NOMO-1 (cell line): ENCODE results near the gene RNH1.

Experiments used
- DNase-seq, 2 experiments: peaks; one replicate each; lab custom pipeline; 2025; ENCODE audit not compliant: unreplicated experiment in 2 of 2; lab: John Stamatoyannopoulos, UW

RNH1 gene

GRCh38 chr11:501001-501682 lies 5.9 kb downstream of the RNH1 start:
- DNase-seq: no peak

- DNase-seq: no peak
Observed at GRCh38 chr11:499201-500076, 7.6 kb downstream of the RNH1 start.

GRCh38 chr11:498297-499181 lies 8.5 kb downstream of the RNH1 start:
- DNase-seq: no peak

GRCh38 chr11:497565-498296 lies 9.3 kb downstream of the RNH1 start:
- DNase-seq: no peak

GRCh38 chr11:496834-497564 lies 10.0 kb downstream of the RNH1 start:
- DNase-seq: no peak

- DNase-seq: no peak
Observed at GRCh38 chr11:495537-495931, 11.5 kb downstream of the RNH1 start.

GRCh38 chr11:494761-495536 lies 12.1 kb downstream of the RNH1 start:
- no peak for DNase-seq

- no peak for DNase-seq
Observed at GRCh38 chr11:492427-493226, 14.4 kb downstream of the RNH1 start.

GRCh38 chr11:491358-491757 lies 15.7 kb downstream of the RNH1 start:
- DNase-seq: no peak

GRCh38 chr11:490930-491260 lies 16.1 kb downstream of the RNH1 start:
- DNase-seq: no peak

GRCh38 chr11:490186-490929 lies 16.7 kb downstream of the RNH1 start:
- DNase-seq: no peak

GRCh38 chr11:489610-490185 lies 17.3 kb downstream of the RNH1 start:
- no peak for DNase-seq

- DNase-seq: no peak
Observed at GRCh38 chr11:488992-489391, 18.1 kb downstream of the RNH1 start.

GRCh38 chr11:488579-488978 lies 18.5 kb downstream of the RNH1 start:
- DNase-seq: no peak

GRCh38 chr11:488062-488461 lies 19.0 kb downstream of the RNH1 start:
- no peak for DNase-seq

- DNase-seq: no peak
Observed at GRCh38 chr11:487571-488021, 19.4 kb downstream of the RNH1 start.

- DNase-seq: no peak
Observed at GRCh38 chr11:486189-486588, 20.9 kb downstream of the RNH1 start.
